Muscle of arm (tissue), 14 donors: ENCODE data around the gene OTX1. TPM values are rescaled to one million over a fixed set of nuclear protein-coding genes. Genes with fewer than 3 reads are reported as not detected.
"Not testable (repeated sequence)": the region's sequence is repeated elsewhere in the genome, so short reads cannot be mapped to it uniquely, and the experiment has no call there.

Experiments
- DNase-seq: peaks from one replicate; pipeline ENCODE4 v3.0.0-alpha.2; 2013
- long read RNA-seq, 11 donors: transcript quantifications; one replicate each; lab custom pipeline, GENCODE V29; 2026
- polyA plus RNA-seq, 12 donors: library from polyadenylated mRNA; unstranded; fragments of 120-200 nt; gene quantifications; one replicate each; pipeline ENCODE4 v1.2.1, GENCODE V29; 2013; ENCODE audit not compliant: insufficient read length in 12 of 12

The OTX1 gene
- 1 to 10 TPM in 2 of 12 donors, under 1 TPM in 2, not detected in 8; 0.16 to 5.2 (median 0.85) TPM for polyA plus RNA-seq
- long read RNA-seq, donor 1, result 0 reads
- long read RNA-seq, donor 2, result 0 reads
- long read RNA-seq, donor 3, result 0 reads
- long read RNA-seq, donor 4, result 0 reads
- long read RNA-seq, donor 5, result 0 reads
- long read RNA-seq, donor 6, result 0 reads
- long read RNA-seq, donor 7, result 0 reads
- long read RNA-seq, donor 8, result 0 reads
- long read RNA-seq, donor 9, partial matches to known transcripts, result 0 of 1 reads
- long read RNA-seq, donor 9, other reads (novel, unspliced or antisense), result 0 of 1 reads
- long read RNA-seq, donor 10, result 0 reads
- long read RNA-seq, donor 11, result 0 reads

- no peak for DNase-seq
Measured at GRCh38 chr2:63050334-63051041, at the start of gene OTX1. Gene OTX1 (plus strand): TSS chr2:63050830. CDS start chr2:63052991, 2,161 bp downstream.

- DNase-seq, result no peak
Measured at GRCh38 chr2:63001576-63001975, 49.1 kb upstream of the OTX1 start.

GRCh38 chr2:63003351-63003750 is 47.3 kb upstream of the OTX1 start:
- DNase-seq, result no peak

- no peak for DNase-seq
Measured at GRCh38 chr2:63007813-63008458, 42.7 kb upstream of the OTX1 start.

GRCh38 chr2:63008838-63009237 is 41.8 kb upstream of the OTX1 start:
- DNase-seq, result no peak

- no peak for DNase-seq
Measured at GRCh38 chr2:63009490-63009889, 41.1 kb upstream of the OTX1 start.

- peak; percentile 35 for DNase-seq
Measured at GRCh38 chr2:63012541-63012940, 38.1 kb upstream of the OTX1 start.

GRCh38 chr2:63013438-63013837 is 37.2 kb upstream of the OTX1 start:
- no peak for DNase-seq

GRCh38 chr2:63015389-63015788 is 35.2 kb upstream of the OTX1 start:
- no peak for DNase-seq

- no peak for DNase-seq
Measured at GRCh38 chr2:63018439-63018838, 32.2 kb upstream of the OTX1 start.

GRCh38 chr2:63019686-63020085 is 30.9 kb upstream of the OTX1 start:
- DNase-seq, result not testable (repeated sequence)

GRCh38 chr2:63023444-63023843 is 27.2 kb upstream of the OTX1 start:
- DNase-seq, result no peak

- DNase-seq, result no peak
Measured at GRCh38 chr2:63027220-63027619, 23.4 kb upstream of the OTX1 start.

GRCh38 chr2:63029058-63029457 is 21.6 kb upstream of the OTX1 start:
- DNase-seq, result no peak

- DNase-seq, result no peak
Measured at GRCh38 chr2:63034526-63034925, 16.1 kb upstream of the OTX1 start.

- DNase-seq, result no peak
Measured at GRCh38 chr2:63035169-63035568, 15.5 kb upstream of the OTX1 start.

GRCh38 chr2:63035660-63036059 is 15.0 kb upstream of the OTX1 start:
- no peak for DNase-seq

GRCh38 chr2:63038034-63038433 is 12.6 kb upstream of the OTX1 start:
- no peak for DNase-seq

- no peak for DNase-seq
Measured at GRCh38 chr2:63040586-63040985, 10.0 kb upstream of the OTX1 start.

GRCh38 chr2:63041592-63041991 is 9.0 kb upstream of the OTX1 start:
- no peak for DNase-seq

- no peak for DNase-seq
Measured at GRCh38 chr2:63044362-63045327, 6.0 kb upstream of the OTX1 start.

GRCh38 chr2:63046552-63046951 is 4.1 kb upstream of the OTX1 start:
- DNase-seq, result no peak
